ENCODE data around the gene CDK6. TPM values are rescaled to one million over a fixed set of nuclear protein-coding genes. Genes with fewer than 3 reads are reported as not detected.
"Not testable (repeated sequence)": the region's sequence is repeated elsewhere in the genome, so short reads cannot be mapped to it uniquely, and the experiment has no call there.

CDK6 gene
- total RNA-seq, 1 donor from 2014 or later, result 23.3 TPM

- Mint-ChIP-seq H3K4me3 (ENCODE audit: low read depth) (no peak overlapping the region), H3K4me1 (ENCODE audit: low read depth) (peaks cover 7% of the 10 kb centered on the region)
- no peak for DNase-seq (ENCODE audit: low spot score, unreplicated experiment)
Observed at GRCh38 chr7:92758796-92759431, 77.5 kb downstream of the CDK6 start.

GRCh38 chr7:92757311-92757910 lies 79.0 kb downstream of the CDK6 start:
- H3K4me3 Mint-ChIP-seq (ENCODE audit: low read depth); DNase-seq (ENCODE audit: low spot score, unreplicated experiment); H3K4me1 Mint-ChIP-seq (ENCODE audit: low read depth); H3K27ac Mint-ChIP-seq; H3K9me3 Mint-ChIP-seq (ENCODE audit: low read depth); H3K36me3 Mint-ChIP-seq (ENCODE audit: insufficient read depth); H3K27me3 Mint-ChIP-seq: not testable (repeated sequence)

More at GRCh38 chr7:92758796-92759431, 77.5 kb downstream of the CDK6 start:
- Mint-ChIP-seq H3K27ac (no peak overlapping the region), H3K9me3 (ENCODE audit: low read depth) (no peaks in the 10 kb centered on the region), H3K27me3 (no peaks in the 10 kb centered on the region), H3K36me3 (ENCODE audit: insufficient read depth) (peaks cover 1% of the 10 kb centered on the region)
- TF ChIP-seq, protein P1, sequence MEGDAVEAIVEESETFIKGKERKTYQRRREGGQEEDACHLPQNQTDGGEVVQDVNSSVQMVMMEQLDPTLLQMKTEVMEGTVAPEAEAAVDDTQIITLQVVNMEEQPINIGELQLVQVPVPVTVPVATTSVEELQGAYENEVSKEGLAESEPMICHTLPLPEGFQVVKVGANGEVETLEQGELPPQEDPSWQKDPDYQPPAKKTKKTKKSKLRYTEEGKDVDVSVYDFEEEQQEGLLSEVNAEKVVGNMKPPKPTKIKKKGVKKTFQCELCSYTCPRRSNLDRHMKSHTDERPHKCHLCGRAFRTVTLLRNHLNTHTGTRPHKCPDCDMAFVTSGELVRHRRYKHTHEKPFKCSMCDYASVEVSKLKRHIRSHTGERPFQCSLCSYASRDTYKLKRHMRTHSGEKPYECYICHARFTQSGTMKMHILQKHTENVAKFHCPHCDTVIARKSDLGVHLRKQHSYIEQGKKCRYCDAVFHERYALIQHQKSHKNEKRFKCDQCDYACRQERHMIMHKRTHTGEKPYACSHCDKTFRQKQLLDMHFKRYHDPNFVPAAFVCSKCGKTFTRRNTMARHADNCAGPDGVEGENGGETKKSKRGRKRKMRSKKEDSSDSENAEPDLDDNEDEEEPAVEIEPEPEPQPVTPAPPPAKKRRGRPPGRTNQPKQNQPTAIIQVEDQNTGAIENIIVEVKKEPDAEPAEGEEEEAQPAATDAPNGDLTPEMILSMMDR (IDR thresholded peaks at IDR 0.05; ENCODE audit: unreplicated experiment), result no peak

- Mint-ChIP-seq H3K36me3 (ENCODE audit: insufficient read depth) (no peaks in the 10 kb centered on the region), H3K27me3 (no peaks in the 10 kb centered on the region), H3K4me1 (ENCODE audit: low read depth) (peaks cover 10% of the 10 kb centered on the region), H3K9me3 (ENCODE audit: low read depth) (no peaks in the 10 kb centered on the region), H3K4me3 (ENCODE audit: low read depth) (no peak overlapping the region), H3K27ac (no peak overlapping the region)
- TF ChIP-seq, protein P1 (IDR thresholded peaks at IDR 0.05; ENCODE audit: unreplicated experiment), result no peak
- DNase-seq (ENCODE audit: low spot score, unreplicated experiment), result no peak
Observed at GRCh38 chr7:92755680-92756079, 80.7 kb downstream of the CDK6 start.

DNA sequence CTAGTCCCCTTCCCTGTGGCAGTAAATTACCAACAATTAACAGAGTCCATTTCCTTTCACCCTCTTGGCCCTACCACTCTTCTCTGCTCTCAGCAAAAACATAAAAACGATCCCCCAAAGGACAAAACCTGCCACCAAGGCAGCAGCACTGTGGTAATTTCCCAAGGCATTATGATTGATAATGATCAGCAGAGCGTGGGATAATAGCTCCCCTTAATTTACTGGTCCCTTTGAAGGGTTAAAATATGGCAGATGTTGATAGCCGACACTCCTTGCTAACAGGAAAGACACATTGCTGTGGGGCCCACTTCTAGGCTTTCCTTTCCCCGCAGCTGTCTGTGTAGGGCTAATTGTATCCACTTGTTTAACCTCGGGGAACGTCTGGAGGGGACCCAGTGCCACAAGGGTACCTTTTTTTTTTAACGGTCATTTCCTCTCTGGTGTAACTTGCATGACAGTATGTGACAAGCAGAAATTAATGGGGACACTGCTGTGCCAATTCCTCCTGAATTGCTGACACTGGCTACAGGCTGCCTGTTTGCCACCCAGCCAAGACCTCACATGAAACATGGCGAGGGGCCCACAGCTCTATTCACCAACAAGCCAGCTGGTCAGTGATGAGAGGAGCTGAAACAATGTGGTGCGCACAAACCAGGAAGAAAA lies 81.3 kb downstream of the CDK6 start:
- Mint-ChIP-seq H3K36me3 (ENCODE audit: insufficient read depth) (no peaks in the 10 kb centered on the region), H3K4me3 (ENCODE audit: low read depth) (no peak overlapping the region), H3K4me1 (ENCODE audit: low read depth) (peaks cover 10% of the 10 kb centered on the region), H3K27ac (peak overlapping the region; percentile 42), H3K9me3 (ENCODE audit: low read depth) (no peaks in the 10 kb centered on the region), H3K27me3 (no peaks in the 10 kb centered on the region)
- TF ChIP-seq, protein P1 (IDR thresholded peaks at IDR 0.05; ENCODE audit: unreplicated experiment), result no peak
- DNase-seq (ENCODE audit: low spot score, unreplicated experiment), result no peak

DNA sequence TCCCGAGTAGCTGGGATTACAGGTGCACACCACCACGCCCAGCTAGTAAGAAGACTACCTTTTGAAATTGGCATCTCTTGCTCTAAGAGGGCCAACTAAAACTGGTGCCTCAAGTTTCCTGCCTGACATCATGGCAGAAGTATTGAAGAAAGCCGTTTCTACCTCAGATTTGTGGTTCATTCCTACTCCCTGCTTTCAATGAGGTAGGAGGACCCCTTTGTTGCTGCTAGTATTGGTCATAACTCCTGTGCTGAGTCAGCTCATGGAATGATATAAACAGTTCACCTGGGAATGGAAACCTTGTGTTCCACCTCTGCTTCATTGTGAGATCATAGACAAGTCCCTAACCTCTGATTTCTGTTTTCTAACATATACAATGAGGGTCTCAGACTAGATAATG lies 82.8 kb downstream of the CDK6 start:
- H3K9me3 Mint-ChIP-seq (ENCODE audit: low read depth), result peaks cover 3% of the 10 kb centered on the region
- H3K4me3 Mint-ChIP-seq (ENCODE audit: low read depth), result no peak overlapping the region
- H3K4me1 Mint-ChIP-seq (ENCODE audit: low read depth), result peaks cover 14% of the 10 kb centered on the region
- no peak overlapping the region for H3K27ac Mint-ChIP-seq
- no peaks in the 10 kb centered on the region for H3K27me3 Mint-ChIP-seq
- peaks cover 6% of the 10 kb centered on the region for H3K36me3 Mint-ChIP-seq (ENCODE audit: insufficient read depth)
- TF ChIP-seq, protein P1 (IDR thresholded peaks at IDR 0.05; ENCODE audit: unreplicated experiment), result no peak
- DNase-seq (ENCODE audit: low spot score, unreplicated experiment), result no peak
